ENCODE results near the gene RANBP1.

RANBP1 gene

DNA sequence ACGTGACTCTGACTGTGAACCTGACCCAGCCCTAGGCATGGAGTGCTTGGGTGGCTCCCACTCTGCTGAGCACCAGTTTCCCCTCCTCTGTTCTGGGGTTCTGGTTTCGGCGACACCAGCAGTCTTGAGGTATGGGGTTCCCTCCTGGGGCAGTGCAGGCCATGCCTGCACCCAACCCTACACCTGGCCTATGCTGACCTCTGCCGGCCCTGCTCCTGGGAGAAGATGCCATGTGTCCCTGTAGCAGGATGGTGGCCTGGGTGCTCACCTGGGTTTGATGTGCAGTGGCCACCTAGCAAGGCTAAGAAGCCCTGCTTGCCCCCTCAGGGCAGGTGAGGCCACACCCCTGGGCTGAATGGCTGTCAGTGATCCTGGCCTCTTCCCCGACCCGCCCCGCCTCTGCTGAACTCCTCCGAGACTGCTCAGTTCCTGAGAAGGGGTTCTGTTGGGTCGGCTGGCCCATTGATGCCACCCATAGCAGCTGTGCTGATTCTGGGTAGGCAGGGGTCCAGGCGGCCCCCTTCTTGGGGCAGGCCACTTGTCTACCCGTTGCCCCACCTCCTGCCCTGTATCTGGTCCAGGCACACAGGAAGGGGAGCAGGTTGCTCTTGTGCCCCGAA, 18.1 kb downstream of the RANBP1 start:
- TF ChIP-seq, protein P1, sequence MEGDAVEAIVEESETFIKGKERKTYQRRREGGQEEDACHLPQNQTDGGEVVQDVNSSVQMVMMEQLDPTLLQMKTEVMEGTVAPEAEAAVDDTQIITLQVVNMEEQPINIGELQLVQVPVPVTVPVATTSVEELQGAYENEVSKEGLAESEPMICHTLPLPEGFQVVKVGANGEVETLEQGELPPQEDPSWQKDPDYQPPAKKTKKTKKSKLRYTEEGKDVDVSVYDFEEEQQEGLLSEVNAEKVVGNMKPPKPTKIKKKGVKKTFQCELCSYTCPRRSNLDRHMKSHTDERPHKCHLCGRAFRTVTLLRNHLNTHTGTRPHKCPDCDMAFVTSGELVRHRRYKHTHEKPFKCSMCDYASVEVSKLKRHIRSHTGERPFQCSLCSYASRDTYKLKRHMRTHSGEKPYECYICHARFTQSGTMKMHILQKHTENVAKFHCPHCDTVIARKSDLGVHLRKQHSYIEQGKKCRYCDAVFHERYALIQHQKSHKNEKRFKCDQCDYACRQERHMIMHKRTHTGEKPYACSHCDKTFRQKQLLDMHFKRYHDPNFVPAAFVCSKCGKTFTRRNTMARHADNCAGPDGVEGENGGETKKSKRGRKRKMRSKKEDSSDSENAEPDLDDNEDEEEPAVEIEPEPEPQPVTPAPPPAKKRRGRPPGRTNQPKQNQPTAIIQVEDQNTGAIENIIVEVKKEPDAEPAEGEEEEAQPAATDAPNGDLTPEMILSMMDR (IDR thresholded peaks at IDR 0.05), result no peak
- peaks cover 9 to 87% (median 70%) of the 10 kb centered on the region in 4 donors for H3K4me1 ChIP-seq

DNA sequence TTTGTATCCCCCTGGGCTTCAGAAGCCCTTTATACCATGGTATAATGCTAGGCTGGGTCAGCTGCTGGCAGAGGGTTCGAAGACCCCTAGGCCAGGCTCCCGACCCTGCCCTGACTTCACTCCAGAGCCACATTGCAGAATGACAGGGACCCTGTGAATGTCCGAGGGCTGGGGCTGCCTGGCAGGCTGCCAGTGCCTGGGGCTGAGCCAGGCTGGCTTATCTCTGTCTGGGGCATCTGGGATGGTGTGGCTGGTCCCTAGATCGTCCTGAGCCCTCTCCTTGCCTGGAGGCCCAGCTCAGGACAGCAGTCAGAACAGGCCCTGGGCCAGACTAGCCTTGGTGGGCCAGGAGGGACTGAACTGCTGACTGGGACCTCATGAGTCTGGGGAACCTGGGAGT, 19.4 kb downstream of the RANBP1 start:
- no peak overlapping the region for H3K27ac ChIP-seq
- intact Hi-C loops (cut with DNase I; ENCODE audit: low total_unique reads), result no loop called here
- H3K27me3 ChIP-seq, result no peaks in the 10 kb centered on the region
- H3K4me3 ChIP-seq, result no peak overlapping the region
- TF ChIP-seq, protein P1 (IDR thresholded peaks at IDR 0.05), result no peak
- peaks cover 9 to 76% (median 65%) of the 10 kb centered on the region in 4 donors for H3K4me1 ChIP-seq
- H3K9me3 ChIP-seq, result no peaks in the 10 kb centered on the region
- peaks cover 0 to 14% (median 0%) of the 10 kb centered on the region in 3 donors for H3K36me3 ChIP-seq
- no peak for DNase-seq

More for the DNA sequence above, 18.1 kb downstream of the RANBP1 start:
- intact Hi-C loops (cut with DNase I; ENCODE audit: low total_unique reads), result no loop called here
- Histone ChIP-seq H3K27ac (no peak overlapping the region), H3K4me3 (no peak overlapping the region), H3K9me3 (no peaks in the 10 kb centered on the region), H3K36me3 (peaks cover 0 to 1% (median 0%) of the 10 kb centered on the region in 3 donors), H3K27me3 (no peaks in the 10 kb centered on the region)
- no peak for DNase-seq

DNA sequence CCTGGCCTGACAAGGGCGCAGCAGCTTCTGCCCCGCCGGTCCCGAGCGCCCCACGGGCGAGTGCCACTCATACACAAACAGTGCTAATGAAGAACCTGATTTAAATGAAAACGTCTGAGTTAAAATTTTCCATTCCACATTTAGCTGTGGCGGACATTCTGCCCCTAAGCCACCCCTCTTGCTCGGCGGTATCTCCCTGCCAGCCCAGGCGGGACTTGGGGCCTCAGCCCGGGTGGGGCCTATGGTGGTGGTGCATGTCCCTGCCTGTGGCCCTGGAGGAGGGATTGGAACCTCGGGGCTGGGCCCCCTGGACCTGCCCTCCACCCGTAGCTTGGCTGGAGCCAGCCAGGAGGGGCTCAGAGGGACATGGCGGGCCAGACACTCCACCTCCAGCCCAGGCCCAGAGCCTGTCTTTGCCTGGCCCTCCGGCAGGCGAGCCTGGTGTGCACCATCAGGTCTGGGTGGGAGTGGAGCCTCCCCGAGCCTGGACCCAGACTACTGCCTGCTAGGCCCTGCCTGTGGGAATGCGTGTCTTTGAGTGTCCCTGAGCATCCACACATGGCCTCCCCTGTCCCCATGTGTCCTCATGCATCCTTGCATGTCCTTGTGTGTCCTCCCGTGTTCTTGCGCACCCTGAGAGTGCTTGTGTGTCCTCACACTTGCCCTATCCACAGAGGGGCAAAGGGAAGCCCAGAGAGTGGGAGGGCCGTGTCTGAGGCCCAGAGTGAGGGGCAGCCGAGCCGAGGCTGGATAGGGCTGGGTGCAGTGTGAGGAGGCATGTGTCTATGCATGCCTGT, 20.1 kb downstream of the RANBP1 start:
- no peak overlapping the region for H3K4me3 ChIP-seq
- H3K4me1 ChIP-seq, result peaks cover 9 to 68% (median 60%) of the 10 kb centered on the region in 4 donors
- peaks cover 0 to 21% (median 7%) of the 10 kb centered on the region in 3 donors for H3K36me3 ChIP-seq
- TF ChIP-seq, protein P1 (IDR thresholded peaks at IDR 0.05), result no peak
- intact Hi-C loops (cut with DNase I; ENCODE audit: low total_unique reads), result no loop called here
- H3K27ac ChIP-seq, result no peak overlapping the region
- H3K27me3 ChIP-seq, result no peaks in the 10 kb centered on the region
- no peak for DNase-seq
- no peaks in the 10 kb centered on the region for H3K9me3 ChIP-seq

DNA sequence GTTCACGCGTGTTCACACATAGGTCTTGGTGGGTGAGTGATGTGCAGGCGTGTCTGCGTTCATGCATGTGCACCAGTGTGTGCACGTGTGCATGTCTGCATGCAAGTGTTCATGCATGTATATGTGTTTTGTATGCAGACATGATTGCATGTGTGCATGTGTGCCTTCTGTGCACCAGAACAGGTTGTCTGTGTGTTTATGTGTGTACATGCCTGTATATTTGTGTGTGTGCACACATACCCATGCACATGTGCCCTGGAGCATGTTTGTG, 20.6 kb downstream of the RANBP1 start:
- no peaks in the 10 kb centered on the region for H3K27me3 ChIP-seq
- peaks cover 0 to 26% (median 12%) of the 10 kb centered on the region in 3 donors for H3K36me3 ChIP-seq
- H3K4me1 ChIP-seq, result peaks cover 9 to 68% (median 60%) of the 10 kb centered on the region in 4 donors
- no peak overlapping the region for H3K27ac ChIP-seq
- TF ChIP-seq, protein P1 (IDR thresholded peaks at IDR 0.05), result no peak
- intact Hi-C loops (cut with DNase I; ENCODE audit: low total_unique reads), result no loop called here
- no peaks in the 10 kb centered on the region for H3K9me3 ChIP-seq
- DNase-seq, result no peak
- no peak overlapping the region for H3K4me3 ChIP-seq

DNA sequence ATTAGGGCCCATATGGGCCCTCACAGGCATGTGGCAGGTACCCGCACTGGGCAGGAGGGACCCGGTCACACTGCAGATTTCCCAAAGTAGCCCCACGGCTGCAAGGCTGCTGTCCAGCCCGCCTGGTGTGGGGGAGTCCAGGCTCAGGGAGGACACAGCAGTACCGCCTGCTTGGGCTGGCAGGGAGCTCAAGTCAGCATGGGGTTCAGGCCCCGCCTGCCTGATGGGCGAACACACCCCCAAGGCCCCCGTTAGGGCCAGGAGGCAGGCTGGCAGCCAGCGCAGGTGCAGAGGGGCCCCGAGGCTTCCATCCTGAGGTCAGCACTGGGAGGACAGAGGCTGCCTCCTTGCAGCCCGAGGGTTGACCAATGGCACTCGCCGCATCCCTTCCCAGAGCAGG, 21.2 kb downstream of the RANBP1 start:
- peak overlapping the region; percentile 22 to 49 for H3K27ac ChIP-seq
- DNase-seq, result no peak
- peaks cover 0 to 32% (median 17%) of the 10 kb centered on the region in 3 donors for H3K36me3 ChIP-seq
- intact Hi-C loops (cut with DNase I; ENCODE audit: low total_unique reads), result no loop called here
- no peak overlapping the region for H3K4me3 ChIP-seq
- TF ChIP-seq, protein P1 (IDR thresholded peaks at IDR 0.05), result no peak
- H3K9me3 ChIP-seq, result no peaks in the 10 kb centered on the region
- H3K4me1 ChIP-seq, result peaks cover 9 to 65% (median 60%) of the 10 kb centered on the region in 4 donors
- no peaks in the 10 kb centered on the region for H3K27me3 ChIP-seq
